ENCODE results near the gene CST2.
"Not testable (repeated sequence)": the region's sequence is repeated elsewhere in the genome, so short reads cannot be mapped to it uniquely, and the experiment has no call there.

The CST2 gene

DNA sequence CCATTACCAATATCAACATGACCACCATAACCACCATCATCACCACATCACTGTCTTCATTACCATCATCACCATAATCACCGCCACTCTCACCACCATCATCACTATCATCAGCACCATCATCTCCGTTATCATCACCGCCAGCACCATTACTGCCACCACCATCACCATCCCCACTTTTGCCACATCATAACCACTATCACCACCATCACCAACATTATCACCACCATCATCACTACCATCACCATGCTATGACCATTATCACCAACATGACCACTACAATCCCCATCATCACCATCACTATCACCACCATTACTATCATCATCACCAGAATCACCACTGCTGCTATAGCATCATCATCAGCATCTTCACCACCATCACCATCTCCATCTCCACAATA is 25.7 kb downstream of the CST2 start:
- DNase-seq: no peak

DNA sequence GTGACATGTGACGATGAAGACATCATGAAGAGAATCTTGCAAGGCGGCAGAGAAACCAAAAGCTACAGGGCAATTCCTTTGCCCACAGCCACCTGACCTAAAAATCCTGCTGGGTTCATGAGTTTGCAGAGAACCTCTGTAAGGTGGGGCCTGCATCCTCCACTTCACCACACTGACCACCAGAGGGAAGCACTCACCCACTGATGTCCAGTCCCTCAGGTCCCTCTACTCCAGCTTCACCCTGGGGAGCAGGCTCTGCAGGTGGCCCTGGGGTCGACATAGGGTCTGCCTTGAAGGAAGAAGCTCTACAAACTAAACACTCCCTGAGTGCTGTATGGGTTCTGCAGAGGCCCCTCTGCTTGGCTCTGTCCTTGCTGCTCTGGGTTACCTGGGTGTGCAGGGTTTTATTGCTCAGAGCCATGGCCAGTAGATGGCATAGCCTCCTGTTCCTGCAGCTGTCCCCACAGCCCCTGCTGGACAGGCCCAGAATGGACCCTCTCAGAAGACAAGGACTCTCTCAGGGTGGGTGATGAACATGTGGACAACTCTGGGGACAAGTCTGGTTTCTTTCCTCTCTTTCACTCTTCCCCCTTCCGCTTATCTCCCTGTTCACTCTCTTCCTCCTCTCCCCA is 27.2 kb downstream of the CST2 start:
- DNase-seq: peak; percentile 29

DNA sequence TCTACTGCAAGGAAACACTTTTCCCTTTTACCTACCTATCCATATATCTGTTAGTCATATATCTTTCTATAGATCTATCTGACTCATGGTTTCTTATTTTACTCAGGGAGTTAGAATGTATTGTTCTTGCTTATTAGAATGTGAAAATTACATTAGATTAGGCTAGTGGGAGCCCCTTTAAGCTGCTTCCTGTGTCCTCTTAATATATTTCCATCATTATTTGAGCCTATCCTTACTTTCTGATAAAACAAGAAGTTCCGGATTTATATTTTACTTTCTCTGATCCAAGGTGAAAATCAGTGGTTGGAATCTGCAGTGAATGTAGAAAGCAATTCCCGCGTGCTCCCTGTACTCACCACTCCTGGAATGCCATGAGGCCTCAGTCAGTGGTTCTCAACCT is 31.0 kb downstream of the CST2 start:
- DNase-seq: no peak

DNA sequence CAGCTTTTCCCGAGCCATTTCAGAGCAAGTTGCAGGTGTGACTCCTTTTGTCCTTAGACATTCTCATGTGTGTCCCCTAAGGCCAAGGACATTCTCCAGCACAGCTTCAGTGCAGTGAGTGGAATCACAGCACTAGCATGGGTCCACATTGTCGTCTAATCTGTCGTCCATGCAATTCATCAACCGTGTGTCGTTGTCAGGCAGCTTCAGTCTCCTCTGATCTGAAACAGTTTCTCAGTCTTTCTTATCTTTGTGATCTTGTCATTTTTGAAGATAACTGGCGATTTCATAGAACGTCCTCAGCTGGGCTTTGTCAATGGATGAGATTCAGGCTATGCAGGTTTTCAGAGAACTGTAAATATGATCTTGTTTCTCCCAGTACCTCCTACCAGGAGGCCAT is 31.7 kb downstream of the CST2 start:
- DNase-seq: no peak

DNA sequence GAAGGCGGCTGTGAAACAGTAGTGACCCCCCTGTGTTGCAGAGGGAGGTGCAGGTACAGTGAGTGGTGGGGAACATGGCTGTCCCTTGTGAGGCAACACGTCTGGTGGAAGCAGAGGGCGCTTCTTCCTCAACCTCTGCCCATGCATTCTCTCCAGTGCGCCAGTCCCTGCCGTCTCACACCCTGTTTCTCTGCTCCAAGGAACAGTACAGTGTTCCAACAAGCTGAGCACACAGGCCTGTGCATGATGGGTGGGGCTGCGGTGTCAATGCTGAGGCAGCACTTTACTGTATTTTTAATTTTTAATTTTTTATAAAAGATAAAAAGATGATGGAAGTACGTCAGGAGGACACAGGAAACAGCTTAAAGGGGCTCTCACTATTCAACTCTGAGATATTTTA is 32.5 kb downstream of the CST2 start:
- DNase-seq: no peak

DNA sequence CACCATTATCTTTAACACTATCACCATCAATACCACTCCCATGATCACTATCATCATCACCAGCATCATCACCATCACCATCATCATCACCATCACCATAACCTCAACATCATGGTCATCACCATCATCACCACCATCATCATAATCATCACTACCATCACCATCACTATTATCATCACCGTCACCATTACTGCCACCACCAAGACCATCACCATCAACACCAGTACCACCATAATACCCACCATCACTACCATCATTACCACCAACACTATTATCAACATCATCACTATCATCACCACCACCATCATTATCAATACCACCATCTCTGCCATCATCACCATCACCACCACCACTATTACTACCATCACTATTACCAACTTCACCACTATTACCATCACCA is 43.1 kb downstream of the CST2 start:
- no peak for DNase-seq

DNA sequence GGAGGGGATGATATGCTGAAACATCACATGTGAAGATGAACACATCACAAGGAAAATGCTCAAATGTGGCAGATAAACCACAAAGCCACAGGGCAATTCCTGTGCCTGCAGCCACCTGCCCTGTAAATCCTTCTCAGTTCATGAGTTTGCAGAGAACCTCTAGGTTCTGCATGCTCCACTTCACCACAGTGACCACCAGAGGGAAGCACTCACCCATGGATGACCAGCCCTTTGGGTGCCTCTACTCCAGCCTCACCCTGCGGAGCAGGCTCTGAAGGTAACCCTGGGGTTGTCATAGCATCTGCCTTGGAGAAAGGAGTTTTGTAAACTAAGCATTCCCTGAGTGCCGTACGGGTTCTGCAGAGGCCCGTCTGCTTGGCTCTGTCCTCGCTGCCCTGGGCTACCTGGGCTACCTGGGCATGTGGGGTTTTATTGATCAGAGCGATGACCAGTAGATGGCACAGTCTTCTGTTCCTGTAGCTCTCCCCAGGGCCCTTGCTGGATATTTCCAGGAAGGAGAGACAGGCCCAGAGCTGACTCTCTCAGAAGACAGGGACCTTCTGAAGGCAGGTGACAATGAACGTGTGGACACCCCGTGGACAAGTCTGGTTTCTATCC is 44.1 kb downstream of the CST2 start:
- peak; percentile 24 for DNase-seq

DNA sequence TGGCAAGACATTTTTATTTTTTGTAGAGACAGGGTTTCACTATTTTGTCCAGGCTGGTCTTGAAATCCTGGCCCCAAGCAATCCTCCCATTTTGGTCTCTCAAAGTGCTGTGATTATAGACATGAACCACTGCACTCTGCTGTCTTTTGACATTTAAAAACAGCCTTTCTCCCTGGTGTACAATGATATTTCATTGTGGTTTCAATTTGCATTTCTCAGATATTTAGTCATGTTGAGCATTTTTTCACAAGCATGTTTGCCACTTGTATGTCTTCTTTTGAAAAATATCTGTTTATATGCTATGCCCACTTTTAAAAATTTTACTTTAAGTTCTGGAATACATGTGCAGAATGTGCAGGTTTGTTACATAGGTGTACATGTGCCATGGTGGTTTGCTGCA is 47.9 kb downstream of the CST2 start:
- not testable (repeated sequence) for DNase-seq

DNA sequence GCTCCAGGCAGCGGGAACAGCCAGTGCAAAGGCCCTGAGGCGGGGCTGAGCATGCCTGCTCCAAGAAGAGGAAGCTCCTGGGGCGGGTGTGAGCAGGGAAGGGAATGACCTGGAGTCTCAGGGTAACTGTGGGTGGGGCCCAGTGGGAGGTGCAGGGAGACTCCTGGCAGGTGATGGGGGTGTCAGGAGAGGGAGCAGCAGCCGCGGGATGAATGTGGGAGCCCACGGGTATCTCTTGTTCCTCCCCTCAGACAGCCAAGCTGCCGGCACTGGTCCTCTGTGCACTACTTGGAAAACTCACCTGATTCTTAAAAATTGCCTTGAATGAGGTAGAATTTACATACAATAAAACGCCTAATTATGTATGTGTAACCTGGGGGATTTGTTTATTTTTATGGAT is 49.1 kb downstream of the CST2 start:
- DNase-seq: not testable (repeated sequence)

DNA sequence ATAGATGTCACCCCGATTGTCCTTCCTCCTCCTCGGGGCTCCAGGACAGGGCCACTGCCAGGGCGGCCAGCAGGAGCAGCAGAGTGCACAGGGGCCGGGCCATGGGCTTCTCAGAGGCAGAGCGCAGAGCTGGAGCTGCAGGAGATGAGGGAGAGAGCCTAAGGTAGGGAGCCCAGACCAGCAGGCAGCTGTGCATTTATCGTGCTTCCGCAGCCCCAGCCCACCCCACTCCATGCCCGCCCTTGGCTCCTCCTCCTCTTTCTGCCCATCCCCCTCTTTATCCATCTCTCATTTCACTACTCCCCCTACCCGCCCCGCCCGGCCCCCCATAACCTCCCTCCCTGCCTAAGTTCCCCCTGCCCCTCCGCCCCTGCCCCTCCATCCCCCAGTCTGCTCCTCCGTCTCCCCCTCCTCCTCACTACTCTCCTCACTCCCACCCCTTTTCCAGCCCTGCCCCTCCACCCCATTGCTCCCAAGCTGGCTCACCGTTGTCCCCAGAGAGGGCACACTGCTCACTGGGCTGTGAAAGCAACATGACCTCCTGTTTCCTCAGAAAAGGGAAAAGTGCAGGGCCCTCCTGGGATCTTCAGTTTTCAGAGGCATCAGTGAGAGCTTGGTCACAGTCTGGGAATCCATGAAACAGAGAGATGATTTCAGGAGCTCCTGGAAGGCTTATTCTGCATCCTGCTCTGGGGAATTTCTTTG is 50.3 kb downstream of the CST2 start:
- DNase-seq: no peak

DNA sequence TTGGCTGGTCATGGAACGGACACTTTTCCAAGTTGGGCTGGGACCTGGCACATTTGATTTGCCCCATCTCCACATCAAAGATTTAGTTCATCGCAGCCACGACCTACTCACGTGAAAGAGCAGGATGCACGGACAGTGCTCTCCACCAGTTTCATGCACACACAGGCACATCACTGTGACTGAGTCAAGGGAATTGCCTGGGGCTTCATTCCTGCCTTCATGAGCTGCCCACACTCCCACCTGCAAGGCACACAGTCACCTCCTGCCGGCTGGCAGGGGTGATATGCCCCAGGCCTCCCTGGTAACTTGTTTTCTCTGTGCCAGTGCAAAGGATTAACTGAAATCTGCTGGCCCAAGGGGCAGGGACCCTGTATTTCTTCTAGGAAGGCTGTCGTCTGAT is 52.4 kb downstream of the CST2 start:
- no peak for DNase-seq
